Measurements from ENCODE around the gene RNASE13. TPM values are rescaled to one million over a fixed set of nuclear protein-coding genes. Genes with fewer than 3 reads are reported as not detected.

Gene RNASE13
- total RNA-seq, 1 donor from 2014 or later, result not detected

DNA sequence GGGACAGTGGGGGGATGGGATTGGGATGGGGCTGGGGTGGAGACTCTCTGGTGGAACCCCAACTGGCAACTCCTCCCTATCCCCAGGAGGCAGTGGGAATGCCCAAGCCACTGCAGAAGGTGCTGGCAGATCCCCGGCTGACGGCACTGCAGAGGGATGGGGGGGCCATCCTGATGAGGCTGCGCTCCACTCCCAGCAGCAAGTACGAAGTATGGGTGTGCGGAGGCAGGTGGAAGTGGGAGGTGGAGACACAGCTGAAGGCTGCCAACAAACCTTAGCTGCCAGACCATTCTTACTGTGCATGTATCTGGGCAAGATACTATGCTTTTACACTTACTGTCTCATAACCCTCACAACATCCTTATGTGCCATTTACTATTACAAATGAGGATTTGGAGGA is 43.7 kb upstream of the RNASE13 start:
- H3K27me3 Mint-ChIP-seq (ENCODE audit: low read depth), result no peaks in the 10 kb centered on the region
- H3K27ac Mint-ChIP-seq, result no peak overlapping the region
- peaks cover 4% of the 10 kb centered on the region for H3K4me1 Mint-ChIP-seq
- peaks cover 38% of the 10 kb centered on the region for H3K36me3 Mint-ChIP-seq
- H3K4me3 Mint-ChIP-seq, result no peak overlapping the region
- DNase-seq (ENCODE audit: low spot score in 2 of 2, unreplicated experiment in 2 of 2), result no peak
- no peaks in the 10 kb centered on the region for H3K9me3 Mint-ChIP-seq
- TF ChIP-seq, protein P1, sequence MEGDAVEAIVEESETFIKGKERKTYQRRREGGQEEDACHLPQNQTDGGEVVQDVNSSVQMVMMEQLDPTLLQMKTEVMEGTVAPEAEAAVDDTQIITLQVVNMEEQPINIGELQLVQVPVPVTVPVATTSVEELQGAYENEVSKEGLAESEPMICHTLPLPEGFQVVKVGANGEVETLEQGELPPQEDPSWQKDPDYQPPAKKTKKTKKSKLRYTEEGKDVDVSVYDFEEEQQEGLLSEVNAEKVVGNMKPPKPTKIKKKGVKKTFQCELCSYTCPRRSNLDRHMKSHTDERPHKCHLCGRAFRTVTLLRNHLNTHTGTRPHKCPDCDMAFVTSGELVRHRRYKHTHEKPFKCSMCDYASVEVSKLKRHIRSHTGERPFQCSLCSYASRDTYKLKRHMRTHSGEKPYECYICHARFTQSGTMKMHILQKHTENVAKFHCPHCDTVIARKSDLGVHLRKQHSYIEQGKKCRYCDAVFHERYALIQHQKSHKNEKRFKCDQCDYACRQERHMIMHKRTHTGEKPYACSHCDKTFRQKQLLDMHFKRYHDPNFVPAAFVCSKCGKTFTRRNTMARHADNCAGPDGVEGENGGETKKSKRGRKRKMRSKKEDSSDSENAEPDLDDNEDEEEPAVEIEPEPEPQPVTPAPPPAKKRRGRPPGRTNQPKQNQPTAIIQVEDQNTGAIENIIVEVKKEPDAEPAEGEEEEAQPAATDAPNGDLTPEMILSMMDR (IDR thresholded peaks at IDR 0.05; ENCODE audit: unreplicated experiment), result no peak

- Mint-ChIP-seq H3K4me3 (no peak overlapping the region), H3K27ac (no peak overlapping the region), H3K36me3 (peaks cover 36% of the 10 kb centered on the region), H3K27me3 (ENCODE audit: low read depth) (no peaks in the 10 kb centered on the region), H3K4me1 (peaks cover 6% of the 10 kb centered on the region), H3K9me3 (no peaks in the 10 kb centered on the region)
- no peak for DNase-seq (ENCODE audit: low spot score in 2 of 2, unreplicated experiment in 2 of 2)
- TF ChIP-seq, protein P1 (IDR thresholded peaks at IDR 0.05; ENCODE audit: unreplicated experiment), result no peak
These were observed 43.1 kb upstream of the RNASE13 start for GRCh38 chr14:21077672-21078071.

GRCh38 chr14:21075719-21076437 is 41.3 kb upstream of the RNASE13 start:
- H3K36me3 Mint-ChIP-seq, result peaks cover 31% of the 10 kb centered on the region
- peaks cover 18% of the 10 kb centered on the region for H3K4me1 Mint-ChIP-seq
- DNase-seq (ENCODE audit: low spot score in 2 of 2, unreplicated experiment in 2 of 2), result no peak
- no peak overlapping the region for H3K27ac Mint-ChIP-seq
- TF ChIP-seq, protein P1 (IDR thresholded peaks at IDR 0.05; ENCODE audit: unreplicated experiment), result no peak
- no peaks in the 10 kb centered on the region for H3K27me3 Mint-ChIP-seq (ENCODE audit: low read depth)
- H3K9me3 Mint-ChIP-seq, result no peaks in the 10 kb centered on the region
- H3K4me3 Mint-ChIP-seq, result no peak overlapping the region

GRCh38 chr14:21074398-21075272 is 40.0 kb upstream of the RNASE13 start:
- Mint-ChIP-seq H3K27me3 (ENCODE audit: low read depth) (no peaks in the 10 kb centered on the region), H3K36me3 (peaks cover 26% of the 10 kb centered on the region), H3K4me1 (peaks cover 18% of the 10 kb centered on the region), H3K4me3 (no peak overlapping the region), H3K9me3 (no peaks in the 10 kb centered on the region), H3K27ac (no peak overlapping the region)
- DNase-seq (ENCODE audit: low spot score in 2 of 2, unreplicated experiment in 2 of 2), result no peak
- TF ChIP-seq, protein P1 (IDR thresholded peaks at IDR 0.05; ENCODE audit: unreplicated experiment), result no peak

DNA sequence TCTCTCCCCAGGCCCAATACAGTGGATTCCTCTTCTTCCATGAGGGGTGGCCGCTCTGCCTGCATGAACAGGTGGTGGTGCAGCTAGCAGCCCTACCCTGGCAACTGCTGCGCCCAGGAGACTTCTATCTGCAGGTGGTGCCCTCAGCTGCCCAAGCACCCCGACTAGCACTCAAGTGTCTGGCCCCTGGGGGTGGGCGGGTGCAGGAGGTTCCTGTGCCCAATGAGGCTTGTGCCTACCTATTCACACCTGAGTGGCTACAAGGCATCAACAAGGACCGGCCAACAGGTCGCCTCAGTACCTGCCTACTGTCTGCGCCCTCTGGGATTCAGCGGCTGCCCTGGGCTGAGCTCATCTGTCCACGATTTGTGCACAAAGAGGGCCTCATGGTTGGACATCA is 39.3 kb upstream of the RNASE13 start:
- TF ChIP-seq, protein P1 (IDR thresholded peaks at IDR 0.05; ENCODE audit: unreplicated experiment), result no peak
- Mint-ChIP-seq H3K36me3 (peaks cover 26% of the 10 kb centered on the region), H3K9me3 (no peaks in the 10 kb centered on the region), H3K27ac (no peak overlapping the region), H3K27me3 (ENCODE audit: low read depth) (peaks cover 2% of the 10 kb centered on the region), H3K4me1 (peaks cover 24% of the 10 kb centered on the region), H3K4me3 (no peak overlapping the region)
- no peak for DNase-seq (ENCODE audit: low spot score in 2 of 2, unreplicated experiment in 2 of 2)

All from mesothelial cell of epicardium (in vitro differentiated cells).